Inflammatory macrophage treated with lipopolysaccharide for 4 hours (primary cell): Measurements from ENCODE around the gene SSBP3.

Source experiments
- DNase-seq: peaks from one replicate; pipeline ENCODE4 v3.0.0-alpha.2; 2020

SSBP3 gene

DNA sequence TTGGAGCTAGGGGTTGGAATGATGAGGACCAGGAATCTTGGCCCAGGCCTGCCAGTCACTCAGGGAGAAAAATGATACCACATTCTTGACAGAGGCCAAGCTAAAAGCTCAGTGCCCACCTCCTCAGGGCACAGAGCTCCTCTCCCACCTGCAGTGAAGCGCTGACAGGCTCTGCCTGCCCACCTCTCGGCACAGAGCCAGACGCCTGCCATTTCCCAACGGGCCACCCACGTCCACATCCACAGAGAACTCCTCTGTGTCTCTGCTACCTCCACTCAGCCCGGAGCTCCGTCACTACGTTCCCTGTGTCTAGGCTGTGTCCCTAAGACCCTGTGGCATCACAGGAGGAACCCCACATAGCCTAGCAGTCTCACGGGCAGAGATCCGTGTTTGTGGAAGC lies 145.4 kb downstream of the SSBP3 start:
- DNase-seq: no peak

DNA sequence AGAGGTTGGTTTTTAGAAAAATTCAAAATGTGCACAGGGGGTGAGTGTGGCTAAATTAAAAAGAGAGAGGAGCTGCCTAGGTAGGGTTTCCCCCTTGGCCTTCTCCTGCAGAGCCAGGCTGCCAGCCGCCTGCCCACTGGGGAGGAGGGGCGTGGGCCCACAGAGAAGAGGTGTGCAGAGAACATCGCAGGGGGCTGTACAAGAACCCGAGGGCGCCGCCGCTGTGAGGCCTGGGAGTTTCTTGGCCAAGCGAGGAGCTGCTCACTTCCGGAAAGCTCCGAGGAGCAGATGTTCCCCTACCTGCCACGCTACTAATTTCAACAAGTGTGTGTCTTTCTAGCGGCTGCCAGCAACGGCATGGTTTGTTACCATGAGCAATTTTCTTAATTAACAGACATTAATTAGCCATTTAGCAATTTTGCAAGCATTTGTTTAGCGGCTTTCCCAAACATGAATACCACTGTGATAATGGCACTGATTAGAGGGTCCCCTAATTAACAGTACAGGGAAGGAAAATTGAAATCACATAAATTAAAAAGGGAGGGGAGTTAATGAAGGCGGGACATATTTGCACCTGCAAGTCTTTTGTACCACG lies 146.6 kb downstream of the SSBP3 start:
- no peak for DNase-seq

DNA sequence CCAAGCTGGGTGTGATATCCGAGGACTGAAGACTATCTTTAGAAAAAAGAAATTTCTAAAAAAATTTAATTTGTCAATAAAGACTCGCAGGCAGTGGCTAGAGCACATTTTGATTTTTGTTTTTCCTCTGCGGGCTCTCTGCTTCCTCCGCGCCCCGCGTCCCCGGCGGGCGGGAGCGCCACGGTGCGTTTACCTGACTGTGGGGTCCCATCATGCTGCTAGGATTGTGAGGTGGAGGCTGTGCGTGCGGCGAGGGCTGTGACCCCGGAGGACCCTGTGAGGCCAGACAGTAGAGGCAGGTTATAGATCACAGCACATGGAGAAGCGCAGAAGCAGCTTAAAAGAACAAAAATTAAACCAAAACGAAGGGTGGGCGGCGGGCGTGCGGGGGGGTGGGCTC lies 148.3 kb downstream of the SSBP3 start:
- no peak for DNase-seq

DNA sequence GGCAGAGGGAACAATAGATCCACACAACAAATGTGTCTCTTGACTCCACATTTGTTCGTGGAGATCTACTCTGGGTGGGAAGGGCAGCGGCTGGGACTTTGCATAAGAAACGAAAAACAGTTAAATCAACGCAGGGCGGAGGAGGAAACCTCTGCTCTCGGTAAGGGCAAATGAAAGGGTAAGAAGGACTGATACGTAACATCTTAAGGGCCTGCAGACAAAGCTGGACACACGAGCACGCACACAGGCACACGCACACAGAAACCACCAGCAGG lies 148.9 kb downstream of the SSBP3 start:
- no peak for DNase-seq

DNA sequence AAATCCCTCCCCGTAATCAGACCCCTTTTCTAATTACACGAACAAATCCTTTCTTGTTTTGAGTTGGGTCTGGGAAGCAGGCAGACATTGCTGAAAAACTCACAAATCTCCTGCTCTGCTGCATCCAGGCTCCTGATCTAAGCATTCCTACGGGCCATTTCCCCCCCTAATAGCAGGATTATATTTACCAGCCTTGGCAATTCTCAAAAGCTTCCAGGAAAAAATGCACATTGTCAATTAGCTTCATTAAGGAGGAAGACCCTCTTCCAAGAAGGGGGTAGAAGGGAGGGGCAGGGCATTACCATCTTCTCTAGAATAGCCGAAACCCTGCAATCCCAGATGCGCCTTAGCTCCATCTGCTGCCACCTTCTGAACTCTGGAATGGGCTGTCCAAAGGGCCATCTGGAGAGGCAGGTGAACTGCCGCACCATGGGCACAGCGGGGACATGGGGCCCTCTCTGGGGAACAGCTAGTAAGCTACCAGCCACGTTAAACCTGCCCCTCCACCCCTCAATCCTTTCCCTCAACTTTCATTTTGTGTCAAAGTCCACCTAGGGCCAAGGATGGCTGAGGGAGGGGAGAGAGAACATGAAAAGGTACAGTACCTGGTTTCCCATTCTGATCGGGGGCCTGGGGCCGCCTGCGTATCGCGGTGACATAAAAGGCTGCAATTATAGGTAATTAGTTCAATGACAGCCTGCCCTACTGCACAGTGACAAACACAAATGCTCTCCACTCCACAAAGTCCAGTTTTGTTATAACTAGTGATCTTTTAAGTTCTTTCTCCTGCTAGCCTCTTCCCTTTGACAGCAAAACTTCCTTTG lies 149.5 kb downstream of the SSBP3 start:
- DNase-seq: no peak

DNA sequence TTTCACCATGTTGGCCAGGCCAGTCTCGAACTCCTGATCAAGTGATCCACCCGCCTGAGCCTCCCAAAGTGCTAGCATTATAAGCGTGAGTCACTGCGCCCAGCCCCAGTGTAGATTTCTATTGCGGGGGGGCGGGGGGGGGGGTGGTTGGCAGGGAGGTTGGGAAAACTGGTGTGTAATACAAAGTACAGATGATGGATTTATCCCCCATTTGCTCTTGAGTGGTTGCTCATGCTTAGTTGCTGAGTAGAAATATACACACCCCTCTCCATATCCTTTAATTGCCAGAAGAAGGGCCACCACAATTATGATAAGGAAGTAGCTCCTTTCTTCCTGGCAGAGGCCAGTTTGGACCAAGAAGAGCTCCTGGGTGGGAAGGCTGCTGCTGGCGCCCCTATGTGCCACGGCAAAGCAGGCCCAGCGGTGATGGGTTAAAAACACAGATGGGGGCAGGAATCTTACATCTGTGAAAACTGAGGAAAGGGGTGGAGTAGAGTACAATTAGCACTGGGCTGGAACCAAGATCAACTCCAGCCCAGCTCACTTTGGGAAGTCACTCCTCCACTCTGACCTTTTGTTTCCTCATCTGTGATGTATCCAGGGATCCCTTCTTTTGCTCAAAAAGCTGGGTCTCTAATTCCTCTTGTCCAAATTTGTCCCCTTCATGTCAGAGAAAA lies 151.0 kb downstream of the SSBP3 start:
- DNase-seq: no peak

DNA sequence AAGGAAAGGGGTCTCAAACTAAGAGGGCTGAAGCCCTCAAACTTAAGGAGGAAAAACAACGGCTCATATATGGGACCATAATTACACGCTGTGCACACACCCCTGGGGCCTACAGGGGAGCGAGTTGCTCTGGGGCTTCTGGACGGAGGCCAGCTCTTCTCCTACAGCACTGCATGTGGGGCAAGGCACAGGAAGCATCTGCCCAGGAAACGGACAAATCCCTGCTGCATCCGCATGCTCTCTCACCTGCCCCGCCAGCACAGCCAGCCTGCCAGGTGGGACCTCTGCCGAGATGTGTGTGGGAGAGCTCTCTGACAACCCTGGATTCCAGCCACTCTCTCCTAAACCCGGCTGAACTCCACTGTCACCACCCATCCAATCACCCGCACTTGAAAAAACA lies 152.1 kb downstream of the SSBP3 start:
- DNase-seq: no peak

DNA sequence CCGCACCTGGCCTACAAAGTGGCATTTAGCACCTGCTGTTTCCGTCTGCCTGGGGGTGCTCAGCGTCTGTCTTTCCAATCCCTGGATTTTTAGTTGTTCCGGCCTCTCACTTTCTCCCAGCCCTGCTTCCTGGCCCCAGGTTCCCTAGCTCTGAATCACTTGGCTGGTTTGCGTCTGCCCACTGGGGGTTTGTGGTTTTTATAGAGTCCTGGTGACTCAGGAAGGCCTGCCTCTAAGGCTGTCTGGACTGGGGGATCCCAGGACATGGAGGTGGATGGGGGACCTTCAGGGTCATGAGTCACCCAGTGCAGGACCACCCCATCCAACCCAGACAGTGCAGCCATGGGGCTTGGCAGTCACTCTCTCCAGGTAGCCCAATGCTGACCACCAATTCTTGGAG lies 152.7 kb downstream of the SSBP3 start:
- peak; percentile 45 for DNase-seq

DNA sequence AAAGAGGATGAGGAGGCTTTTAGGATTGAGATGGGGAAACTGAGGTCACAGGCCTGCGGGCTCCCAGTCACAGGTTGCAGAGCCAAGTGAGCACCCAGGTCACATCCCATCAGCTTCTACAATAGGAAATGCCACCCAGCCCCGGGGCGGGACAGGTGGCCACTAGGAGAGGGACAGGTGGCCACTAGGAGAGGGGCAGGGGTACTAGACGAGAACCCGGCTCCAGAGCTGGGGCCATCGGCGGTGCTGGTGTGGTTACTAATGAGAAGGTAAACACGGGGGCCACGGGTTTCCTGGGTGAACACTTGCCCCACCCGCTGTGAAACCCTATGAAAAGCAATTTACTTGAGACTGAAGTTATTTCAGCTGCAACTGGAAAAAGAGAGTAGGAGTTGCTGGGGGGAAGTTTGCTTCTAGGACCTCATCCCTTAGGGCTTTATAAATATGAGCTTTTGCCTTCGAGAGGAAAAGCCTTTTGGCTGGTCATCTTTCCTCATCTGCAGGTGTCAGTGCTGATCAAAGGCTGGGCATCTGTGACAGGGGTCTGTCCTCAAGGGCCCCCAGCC lies 153.7 kb downstream of the SSBP3 start:
- no peak for DNase-seq

DNA sequence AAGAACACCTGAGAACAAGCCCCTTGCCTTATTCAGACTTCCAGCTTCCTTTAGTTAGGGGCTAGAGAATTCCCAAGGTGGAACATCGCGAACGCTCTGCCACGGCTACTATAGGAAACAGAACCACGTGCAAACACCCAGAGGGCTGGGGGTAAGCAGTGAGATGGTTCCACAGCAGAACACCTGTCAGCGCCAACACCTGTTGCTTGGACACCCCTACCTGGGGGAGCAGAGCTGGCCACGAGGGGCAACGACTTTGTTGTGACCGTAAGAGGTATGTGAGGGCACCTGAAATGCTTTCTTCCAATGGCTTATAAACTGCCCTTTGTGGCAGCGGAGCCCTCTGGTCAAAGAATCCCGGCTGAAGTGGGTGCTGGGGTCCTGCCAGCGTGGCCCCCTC lies 155.5 kb downstream of the SSBP3 start:
- DNase-seq: no peak

DNA sequence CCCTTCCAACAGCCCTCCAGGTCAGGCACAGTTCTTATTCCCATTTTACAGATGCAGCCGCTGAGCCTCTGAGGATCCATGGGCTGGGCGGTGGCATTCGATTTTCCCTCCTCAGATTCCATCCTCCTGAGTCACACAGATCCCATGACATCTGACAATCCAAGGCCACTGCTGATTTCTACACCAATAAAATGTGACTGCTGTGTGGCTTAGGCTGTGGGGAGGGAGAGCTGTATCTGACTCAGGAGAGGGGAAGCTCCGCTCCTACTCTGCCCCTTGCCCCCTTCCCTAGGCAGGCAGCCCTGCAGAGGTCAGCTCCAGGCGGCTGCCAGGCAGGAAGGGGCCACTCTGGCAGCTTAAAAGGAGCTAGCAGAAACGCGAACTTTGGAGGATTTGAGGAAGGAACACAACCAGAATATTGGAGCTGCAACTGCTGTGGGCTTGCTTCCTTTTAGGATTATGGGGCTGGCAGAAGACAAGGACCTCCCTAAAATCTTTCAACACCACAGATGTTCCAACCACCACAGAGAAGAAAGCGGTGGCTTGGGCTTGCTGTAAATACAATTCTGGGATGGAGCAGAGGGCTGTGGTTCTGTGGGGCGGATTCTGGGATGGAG lies 156.3 kb downstream of the SSBP3 start:
- peak; percentile 74 for DNase-seq

DNA sequence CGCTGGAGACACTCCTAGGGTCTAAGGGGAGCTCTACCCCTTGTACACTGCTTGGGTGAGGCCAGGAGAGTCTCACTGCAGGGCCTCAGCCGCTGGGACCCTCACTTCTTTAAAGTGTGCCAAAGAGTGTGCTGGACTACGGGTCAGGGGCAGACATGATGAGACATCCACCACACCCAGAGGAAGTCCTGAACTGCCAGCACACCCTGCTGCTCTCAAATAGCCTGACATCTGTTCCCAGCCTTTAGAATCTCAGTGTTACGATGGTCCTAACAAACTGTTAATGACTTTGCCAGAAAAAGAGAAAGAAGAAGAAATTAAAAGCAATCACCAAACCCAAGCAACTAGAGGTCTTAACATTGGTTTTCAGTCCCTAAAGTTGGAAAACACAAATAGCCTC lies 157.2 kb downstream of the SSBP3 start:
- peak; percentile 34 for DNase-seq

DNA sequence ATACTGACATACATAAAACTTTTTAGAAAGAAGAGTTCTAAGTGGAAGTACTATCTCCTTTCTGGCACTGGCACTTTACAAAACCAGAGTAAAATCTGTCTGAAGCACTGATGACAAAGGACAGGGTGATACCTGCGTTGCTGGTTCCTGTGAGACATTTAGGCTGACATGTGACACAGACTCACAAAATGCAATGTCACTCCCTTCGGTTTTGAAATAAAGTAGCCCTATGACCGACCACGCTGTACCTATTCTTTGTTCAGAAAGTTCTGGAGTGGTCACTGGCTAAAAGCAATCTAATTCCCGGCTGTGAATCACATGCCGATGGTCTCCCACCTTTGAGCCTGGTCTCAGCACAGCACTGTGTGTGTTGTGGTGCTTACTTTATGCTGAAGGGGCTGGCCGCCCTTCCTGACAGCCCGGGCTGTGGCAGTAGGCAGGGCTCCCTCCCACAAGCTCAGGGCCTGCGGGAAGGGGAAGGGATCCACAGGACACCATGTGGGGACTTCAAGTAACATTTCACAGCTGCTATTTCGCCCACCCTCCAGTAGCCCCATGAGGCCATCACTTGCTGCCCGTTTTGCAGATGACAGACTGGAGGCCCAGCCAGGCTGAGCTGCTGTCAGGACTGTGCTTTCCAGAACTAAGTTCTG lies 158.2 kb downstream of the SSBP3 start:
- DNase-seq: peak; percentile 58

DNA sequence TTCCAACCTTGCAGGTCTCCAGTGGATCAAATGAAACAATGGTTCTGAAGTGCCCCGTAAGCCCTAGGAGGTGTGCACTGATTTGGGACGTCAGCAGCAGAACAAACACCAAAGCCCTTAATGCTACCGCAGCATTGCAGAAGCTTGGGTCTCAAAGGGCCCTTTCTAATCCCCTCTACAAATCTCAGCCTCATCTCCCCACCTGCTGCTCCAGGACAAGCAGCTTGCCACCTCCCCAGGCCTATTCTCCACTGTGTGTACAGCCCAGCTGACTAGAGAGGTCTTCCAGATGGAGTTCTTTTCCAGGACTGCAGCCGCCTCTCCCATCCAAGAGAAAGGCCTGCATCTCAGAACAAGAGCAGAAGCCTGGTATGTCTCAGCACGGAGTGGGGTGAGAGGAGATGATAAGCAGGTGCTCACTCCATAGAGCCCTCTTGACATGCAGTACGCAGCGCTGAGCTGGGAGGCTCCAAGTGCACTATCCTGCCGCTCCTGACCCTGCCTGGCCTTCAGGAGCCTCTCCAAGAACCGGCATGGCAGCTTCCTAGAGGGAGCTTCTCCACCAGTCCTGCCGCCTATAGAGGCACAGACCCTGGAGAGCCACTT lies 160.0 kb downstream of the SSBP3 start:
- no peak for DNase-seq

DNA sequence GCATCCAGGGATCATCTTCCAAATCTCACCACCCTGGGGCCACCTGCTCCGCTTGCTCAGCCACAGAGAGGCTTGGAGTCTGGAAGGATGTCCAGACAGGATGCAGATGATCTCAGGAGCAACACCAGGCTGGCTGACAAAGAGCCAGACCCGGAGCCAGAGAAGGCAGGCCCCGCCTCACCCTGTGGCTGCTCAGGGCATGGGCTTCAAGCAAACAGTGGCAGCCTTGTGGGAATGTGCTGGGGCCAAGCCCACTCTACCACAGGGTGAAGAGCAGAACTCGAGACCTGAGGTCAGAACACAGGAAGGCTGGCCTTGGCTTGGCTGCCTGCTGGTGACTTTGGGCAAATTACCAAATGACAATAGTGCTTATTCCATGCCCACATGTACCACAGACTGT lies 160.7 kb downstream of the SSBP3 start:
- DNase-seq: no peak

DNA sequence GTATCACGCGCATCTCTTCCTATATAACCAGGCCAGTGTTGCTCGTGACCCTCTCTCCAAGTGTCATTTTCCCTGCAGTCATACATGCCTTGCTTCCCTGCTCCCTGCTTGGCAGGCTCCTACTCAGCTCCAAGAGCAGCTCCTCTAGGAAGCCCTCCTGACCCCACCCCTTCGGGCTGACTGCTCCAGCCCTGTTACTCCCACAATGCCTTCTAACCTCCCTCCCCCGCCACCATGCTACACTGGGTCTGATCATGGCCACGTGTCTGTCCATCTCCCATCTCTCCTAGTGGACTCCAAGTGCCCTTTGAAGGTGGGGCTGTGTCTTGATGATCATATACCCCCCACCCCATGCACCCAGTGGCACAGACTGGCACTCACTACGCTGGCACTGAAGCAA lies 161.5 kb downstream of the SSBP3 start:
- no peak for DNase-seq

DNA sequence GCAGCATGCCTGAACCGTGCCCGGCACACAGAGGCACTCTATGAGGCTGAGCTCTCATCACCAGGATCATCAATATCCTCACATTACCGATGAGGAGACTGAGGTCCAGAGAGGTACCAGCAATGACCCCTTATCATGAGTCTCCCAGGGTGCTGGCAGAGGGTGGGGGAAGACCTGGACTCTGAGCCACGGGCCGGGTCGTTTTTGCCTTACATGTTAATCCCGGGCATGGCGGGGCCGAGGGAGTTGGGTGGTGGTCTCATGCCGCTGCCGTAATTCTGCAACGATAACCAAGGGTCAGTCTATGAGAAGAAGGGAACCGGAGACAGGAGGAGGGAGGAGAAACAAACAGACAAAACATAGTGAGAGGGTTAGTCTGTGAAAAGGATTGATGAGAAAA lies 163.2 kb downstream of the SSBP3 start:
- no peak for DNase-seq

DNA sequence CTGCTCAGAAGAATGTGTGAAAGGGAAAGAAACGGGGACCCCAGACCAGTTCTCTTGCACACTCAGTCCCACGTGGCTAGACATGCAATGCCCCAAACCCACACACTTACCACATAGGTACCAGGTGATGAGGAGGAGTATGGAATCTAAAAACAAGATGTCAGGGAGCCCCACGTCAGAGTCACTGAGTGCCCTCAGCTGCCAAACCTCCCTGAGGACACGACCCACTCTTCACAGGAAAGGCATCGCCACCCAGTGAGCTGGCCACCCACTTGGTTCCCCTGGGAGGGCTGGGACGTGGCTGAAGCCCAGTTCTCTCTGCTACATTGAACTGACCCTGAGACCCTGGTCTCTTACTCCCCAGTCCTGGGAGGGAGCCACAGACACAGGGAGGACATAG lies 164.8 kb downstream of the SSBP3 start:
- DNase-seq: peak; percentile 42

DNA sequence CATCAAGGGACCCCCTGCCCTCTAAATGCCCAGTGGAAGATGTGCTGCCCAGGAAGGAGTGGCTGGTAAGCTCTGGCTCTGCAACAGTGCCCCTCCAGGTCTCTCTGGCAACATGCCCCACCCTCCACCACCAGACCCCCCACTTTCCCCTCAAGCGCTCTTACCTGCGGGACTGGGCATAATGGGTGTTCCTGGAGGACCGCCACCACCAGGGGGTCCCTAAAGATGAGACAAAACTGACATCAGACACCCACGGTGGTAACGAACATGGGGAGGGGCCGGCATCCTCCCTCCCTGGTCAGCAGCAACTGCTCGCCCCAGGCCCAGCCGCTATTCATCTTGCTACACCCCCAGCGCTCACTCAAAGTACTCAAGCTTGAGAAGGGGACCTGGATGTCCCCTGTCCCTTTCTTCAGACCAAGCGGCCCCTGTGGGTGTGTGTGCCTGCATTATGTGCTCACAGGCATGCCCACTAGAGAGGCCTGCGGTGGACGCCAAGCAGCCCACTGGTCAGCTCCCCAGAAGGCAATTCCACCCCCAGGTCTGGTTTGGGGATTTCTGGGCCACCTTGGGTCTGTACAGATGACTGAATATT lies 165.4 kb downstream of the SSBP3 start:
- DNase-seq: no peak

DNA sequence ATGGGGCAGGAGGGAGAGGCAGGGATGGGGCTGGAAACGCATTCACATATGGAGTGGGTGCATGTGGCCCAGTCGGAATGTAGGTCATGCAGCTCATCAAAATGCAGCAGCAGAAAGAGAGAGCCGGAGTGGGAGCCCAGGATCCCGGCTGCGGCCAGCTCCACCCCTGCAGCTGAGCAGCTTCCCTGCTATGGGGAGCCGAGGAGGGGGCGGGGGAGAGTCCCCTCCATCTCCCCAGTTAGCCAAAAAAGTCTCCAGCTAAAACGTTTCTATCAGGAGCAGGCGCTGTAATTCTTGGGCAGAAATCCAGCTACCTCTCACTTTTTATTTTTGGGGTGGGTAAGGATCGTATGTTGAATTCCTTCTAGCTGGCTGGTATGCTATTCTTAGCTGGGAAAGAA lies 166.6 kb downstream of the SSBP3 start:
- DNase-seq: no peak

DNA sequence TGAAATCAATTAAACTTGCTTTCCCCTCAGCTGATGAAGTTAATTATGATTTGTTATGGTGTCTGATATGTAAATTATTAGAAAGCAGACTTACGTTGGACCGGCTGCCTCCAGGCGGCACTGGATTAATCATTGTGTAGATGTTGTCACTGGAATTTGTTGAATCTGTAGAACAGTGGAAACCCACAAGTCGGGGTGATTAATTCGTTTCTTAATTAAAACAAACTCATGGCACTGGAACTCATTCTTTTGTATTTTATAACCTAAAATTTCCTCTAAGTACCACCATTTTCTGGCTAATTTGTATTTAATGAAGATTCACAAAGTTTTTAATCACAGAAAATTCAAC lies 167.2 kb downstream of the SSBP3 start:
- DNase-seq: peak; percentile 53

DNA sequence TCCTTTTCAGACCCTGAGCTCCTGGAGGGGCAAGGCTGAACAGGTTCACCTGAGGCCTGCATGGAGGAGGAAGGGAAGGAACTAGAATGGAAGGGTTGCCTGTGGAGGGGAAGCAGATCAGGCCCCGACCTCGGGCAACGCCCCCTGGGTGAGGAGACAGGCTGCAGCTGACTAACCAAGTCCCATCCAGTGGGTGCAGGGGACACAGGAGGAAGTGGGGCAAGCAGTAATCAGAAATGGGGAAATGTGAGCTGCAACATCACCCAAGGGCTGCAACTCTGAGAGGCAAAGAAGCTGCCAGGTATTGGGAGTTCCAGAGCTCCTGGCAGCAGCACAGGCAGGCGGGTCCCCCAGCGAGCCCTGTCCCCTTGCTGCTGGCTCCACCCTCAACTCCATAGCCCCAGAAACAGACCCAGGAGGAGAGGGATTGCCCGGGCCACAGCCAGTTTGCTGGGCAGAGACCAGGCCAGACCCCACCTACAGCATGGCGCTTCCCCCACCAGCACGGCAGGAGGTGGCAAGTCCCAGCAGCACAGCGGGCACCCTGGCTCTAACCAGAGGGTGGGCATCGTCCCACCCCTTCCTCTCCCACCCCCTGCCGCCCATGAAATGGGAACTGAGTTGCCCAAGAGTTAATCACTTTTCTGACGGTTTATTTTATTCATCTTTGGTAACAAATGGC lies 167.7 kb downstream of the SSBP3 start:
- peak; percentile 91 for DNase-seq
